HEK293T (cell line): ENCODE measurements around the gene HIVEP2.

Source experiments
- CTCF ChIA-PET: fragments of 350-600 bp; formaldehyde crosslinking; extraction: SDS; loops from one replicate; lab custom pipeline; 2021; ENCODE audit warnings: antibody characterized with exemption, inconsistent platforms; lab: Yijun Ruan, JAX
- POLR2A ChIA-PET: fragments of 350-600 bp; formaldehyde crosslinking; extraction: SDS; loops from one replicate; lab custom pipeline; 2020; ENCODE audit warnings: antibody characterized with exemption, inconsistent platforms; lab: Yijun Ruan, JAX
- DNase-seq: peaks from one replicate; pipeline ENCODE4 v3.0.0; 2012; ENCODE audit warnings: mixed read lengths; ENCODE audit errors: extremely low spot score
- ARNT ChIP-seq: fragments of 450-650 bp; IDR thresholded peaks from 2 replicates; pipeline ENCODE4 v1.6.1; 2017; ENCODE audit warnings: mild to moderate bottlenecking
- BHLHE40 ChIP-seq: fragments of 450-650 bp; IDR thresholded peaks from 2 replicates; pipeline ENCODE4 v1.6.1; 2016; ENCODE audit warnings: mild to moderate bottlenecking, moderate library complexity, borderline replicate concordance
- CTBP1 ChIP-seq: fragments of 450-650 bp; IDR thresholded peaks from 2 replicates; pipeline ENCODE4 v1.6.1; 2016; ENCODE audit warnings: borderline replicate concordance
- ELF4 ChIP-seq: fragments of 450-650 bp; IDR thresholded peaks from 2 replicates; pipeline ENCODE4 v1.6.1; 2017; ENCODE audit warnings: antibody characterized with exemption
- FOXA1 ChIP-seq: fragments of 450-650 bp; IDR thresholded peaks from 2 replicates; pipeline ENCODE4 v1.6.1; 2016; ENCODE audit warnings: mild to moderate bottlenecking
- FOXK2 ChIP-seq: fragments of 450-650 bp; IDR thresholded peaks from 2 replicates; pipeline ENCODE4 v1.6.1; 2016; ENCODE audit warnings: mild to moderate bottlenecking
- FOXM1 ChIP-seq: fragments of 450-650 bp; IDR thresholded peaks from 2 replicates; pipeline ENCODE4 v1.6.1; 2017; ENCODE audit warnings: mild to moderate bottlenecking, borderline replicate concordance
- HDGF ChIP-seq: fragments of 450-650 bp; IDR thresholded peaks from 2 replicates; pipeline ENCODE4 v1.6.1; 2017; ENCODE audit warnings: antibody characterized with exemption, borderline replicate concordance
- L3MBTL2 ChIP-seq: fragments of 450-650 bp; conservative IDR thresholded peaks from 2 replicates; pipeline ENCODE4 v1.6.1; 2016; ENCODE audit warnings: mild to moderate bottlenecking
- LEF1 ChIP-seq: fragments of 450-650 bp; IDR thresholded peaks from 2 replicates; pipeline ENCODE4 v1.6.1; 2017; ENCODE audit warnings: mild to moderate bottlenecking, borderline replicate concordance
- NFRKB ChIP-seq: fragments of 450-650 bp; IDR thresholded peaks from 2 replicates; pipeline ENCODE4 v1.6.1; 2016; ENCODE audit warnings: mild to moderate bottlenecking, moderate library complexity
- PKNOX1 ChIP-seq: fragments of 450-650 bp; IDR thresholded peaks from 2 replicates; pipeline ENCODE4 v1.6.1; 2016
- SP1 ChIP-seq: fragments of 450-650 bp; IDR thresholded peaks from 2 replicates; pipeline ENCODE4 v1.6.1; 2017
- SUZ12 ChIP-seq: fragments of 450-650 bp; IDR thresholded peaks from 2 replicates; pipeline ENCODE4 v1.6.1; 2016; ENCODE audit warnings: mild to moderate bottlenecking
- TARDBP ChIP-seq: fragments of 450-650 bp; IDR thresholded peaks from 2 replicates; pipeline ENCODE4 v1.6.1; 2016
- ZNF384 ChIP-seq: fragments of 450-650 bp; IDR thresholded peaks from 2 replicates; pipeline ENCODE4 v1.6.1; 2016

HIVEP2 gene

GRCh38 chr6:142888456-142888855, 56.5 kb downstream of the HIVEP2 start:
- no peak for DNase-seq

DNA sequence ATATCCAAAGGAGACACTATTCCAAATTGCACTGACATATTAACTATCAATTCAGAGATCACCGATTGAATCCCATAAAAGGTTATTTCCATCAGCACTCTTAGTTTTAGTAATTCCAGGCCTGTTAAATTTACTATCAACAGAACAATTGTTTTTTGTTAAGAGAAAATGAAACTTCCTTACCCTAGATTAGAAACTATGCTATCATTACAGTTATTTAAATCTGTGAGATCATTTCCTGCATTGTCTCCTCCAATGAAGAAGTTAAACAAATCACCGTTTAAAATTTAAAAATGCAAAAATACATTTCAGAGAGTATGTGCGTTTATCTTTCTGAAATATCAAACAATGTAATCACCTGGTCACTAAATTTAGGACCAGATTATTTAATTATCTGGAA, 57.5 kb downstream of the HIVEP2 start:
- TF ChIP-seq ZNF384 (no peak), ELF4 (no peak), CTBP1 (no peak), TARDBP (no peak), LEF1 (no peak), SP1 (no peak), PKNOX1 (no peak), BHLHE40 (no peak), FOXK2 (no peak), ARNT (no peak), FOXA1 (no peak), FOXM1 (no peak), SUZ12 (no peak), HDGF (no peak)
- ChIA-PET POLR2A (no interaction called here), CTCF (interaction anchor here (0.7 kb wide), 1 partner anchor 215 kb away, joined by 3 read pairs; no protein-coding TSS in a partner anchor)
- DNase-seq, result no peak

More at GRCh38 chr6:142888456-142888855, 56.5 kb downstream of the HIVEP2 start:
- TF ChIP-seq L3MBTL2 (no peak), ZNF384 (no peak), FOXK2 (no peak), PKNOX1 (no peak), FOXM1 (no peak), HDGF (no peak), LEF1 (no peak), SP1 (no peak), ELF4 (no peak), CTBP1 (no peak)
- POLR2A ChIA-PET, result no interaction called here
- CTCF ChIA-PET, result interaction anchor here (0.7 kb wide), 1 partner anchor 138 kb away, joined by 4 read pairs; no protein-coding TSS in a partner anchor

DNA sequence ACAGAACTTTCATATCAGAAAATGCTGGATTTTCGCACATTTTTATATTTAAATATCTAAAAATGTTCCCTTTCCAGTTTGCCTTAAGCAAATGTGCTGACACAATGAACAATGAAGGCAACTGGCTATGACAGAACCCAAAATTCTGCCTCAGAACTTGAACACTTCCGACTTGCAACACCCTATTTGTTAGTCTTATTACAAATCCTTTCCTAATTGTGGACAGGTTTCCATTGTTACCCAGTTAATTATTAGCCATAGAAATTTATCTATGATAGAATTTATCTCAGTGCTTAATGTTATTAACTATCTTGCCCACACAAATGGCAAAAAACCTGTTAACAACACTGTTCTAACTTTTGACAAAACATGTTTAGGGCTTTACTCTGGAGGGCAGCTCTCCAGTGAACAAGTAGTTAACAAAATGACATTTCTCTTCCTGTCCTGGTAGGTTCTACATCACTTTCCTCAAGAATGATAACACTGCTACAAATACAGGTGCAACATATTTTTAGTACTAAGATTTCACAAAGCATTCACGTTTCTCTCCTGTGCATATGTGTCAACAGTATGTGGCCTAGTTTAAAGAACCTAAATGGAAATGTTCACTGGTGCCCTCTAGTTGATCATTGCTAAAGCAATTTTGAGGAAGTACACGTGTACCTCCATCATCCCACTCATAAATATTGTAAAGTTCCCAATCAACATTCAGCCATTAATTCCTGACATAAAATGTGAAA, 58.4 kb downstream of the HIVEP2 start:
- ChIA-PET CTCF (interaction anchor here (0.7 kb wide), 1 partner anchor 216 kb away, joined by 3 read pairs; no protein-coding TSS in a partner anchor), POLR2A (no interaction called here)
- DNase-seq, result no peak
- TF ChIP-seq ARNT (no peak), HDGF (no peak), FOXM1 (no peak), TARDBP (no peak), ELF4 (no peak), SUZ12 (no peak), BHLHE40 (no peak), PKNOX1 (no peak), LEF1 (no peak), FOXK2 (no peak), ZNF384 (no peak), L3MBTL2 (no peak)

- ChIA-PET CTCF (interaction anchor here (0.6 kb wide), 1 partner anchor 58 kb away, joined by 3 read pairs; no protein-coding TSS in a partner anchor), POLR2A (interaction anchor here (1.5 kb wide), 1 partner anchor 58 kb away, joined by 5 read pairs; no protein-coding TSS in a partner anchor)
- DNase-seq, result peak; percentile 58
- TF ChIP-seq CTBP1 (peak; percentile 79), TARDBP (no peak), PKNOX1 (peak; percentile 95)
Observed at GRCh38 chr6:142885182-142885867, 59.7 kb downstream of the HIVEP2 start.

DNA sequence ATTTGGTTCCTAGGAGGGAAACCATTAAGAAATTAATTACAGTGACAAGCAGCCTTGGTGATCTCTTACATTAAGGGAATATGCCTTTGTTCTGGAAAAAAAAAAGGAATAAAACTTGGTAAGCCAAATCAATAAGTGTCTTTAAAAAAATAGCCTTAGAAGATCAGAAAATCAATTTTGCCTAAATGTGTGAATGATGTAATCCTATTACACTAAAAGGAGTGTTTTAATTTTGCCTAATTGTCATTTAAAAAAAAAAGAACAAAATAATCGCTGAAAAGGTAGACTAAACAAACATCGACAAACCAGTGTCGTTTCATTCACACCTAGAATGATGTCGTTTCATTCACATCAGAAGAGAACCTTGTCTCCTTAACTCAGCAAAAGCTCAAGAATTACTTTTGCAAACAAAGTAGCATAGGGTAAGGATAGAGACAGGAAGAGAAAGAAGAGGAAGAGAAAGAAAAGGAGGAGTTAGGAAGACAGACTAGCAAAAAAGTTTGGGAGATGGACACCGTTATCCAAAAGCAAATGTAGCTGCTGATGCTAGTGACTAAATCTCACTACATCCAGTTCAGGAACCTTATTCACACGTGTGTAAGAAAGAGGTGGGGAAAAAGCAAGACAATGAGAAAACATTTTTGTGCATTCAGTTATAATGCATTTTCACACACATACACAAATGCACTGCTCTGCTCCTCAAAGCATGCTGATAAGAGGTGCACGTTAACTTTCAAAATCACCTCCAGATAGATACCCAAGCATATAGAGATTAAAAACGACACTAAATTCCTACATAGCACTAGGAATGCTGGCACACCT, 60.6 kb downstream of the HIVEP2 start:
- TF ChIP-seq NFRKB (no peak), SP1 (no peak), CTBP1 (no peak), FOXA1 (no peak), HDGF (no peak), PKNOX1 (no peak), LEF1 (no peak), TARDBP (no peak), ZNF384 (no peak), ARNT (no peak), L3MBTL2 (no peak), SUZ12 (no peak), BHLHE40 (no peak), FOXK2 (no peak), FOXM1 (no peak), ELF4 (no peak)
- no peak for DNase-seq
- ChIA-PET CTCF (interaction anchor here (0.5 to 1.4 kb wide), 3 partner anchors 23 to 183 kb away, joined by 3 to 4 read pairs (median 3); no protein-coding TSS in a partner anchor), POLR2A (interaction anchor here (0.6 to 1.5 kb wide), 2 partner anchors 37 to 59 kb away, joined by 3 to 5 read pairs; no protein-coding TSS in a partner anchor)
